Muscle of arm (tissue), 12 donors: ENCODE measurements around the gene ARID1B. TPM values are rescaled to one million over a fixed set of nuclear protein-coding genes. Genes with fewer than 3 reads are reported as not detected.
"Not testable (repeated sequence)": the region's sequence is repeated elsewhere in the genome, so short reads cannot be mapped to it uniquely, and the experiment has no call there.

Experiments used
- DNase-seq: peaks from one replicate; pipeline ENCODE4 v3.0.0-alpha.2; 2013
- polyA plus RNA-seq, 12 donors: library from polyadenylated mRNA; unstranded; fragments of 120-200 nt; gene quantifications; one replicate each; pipeline ENCODE4 v1.2.1, GENCODE V29; 2013; ENCODE audit not compliant: insufficient read length in 12 of 12

Gene ARID1B
- polyA plus RNA-seq, 12 donors = 54.3 to 377 (median 68.6) TPM

GRCh38 chr6:157125531-157125930 lies 348.4 kb downstream of the ARID1B start:
- DNase-seq = no peak

- DNase-seq = no peak
Observed at GRCh38 chr6:157126183-157127098, 349.3 kb downstream of the ARID1B start.

DNA sequence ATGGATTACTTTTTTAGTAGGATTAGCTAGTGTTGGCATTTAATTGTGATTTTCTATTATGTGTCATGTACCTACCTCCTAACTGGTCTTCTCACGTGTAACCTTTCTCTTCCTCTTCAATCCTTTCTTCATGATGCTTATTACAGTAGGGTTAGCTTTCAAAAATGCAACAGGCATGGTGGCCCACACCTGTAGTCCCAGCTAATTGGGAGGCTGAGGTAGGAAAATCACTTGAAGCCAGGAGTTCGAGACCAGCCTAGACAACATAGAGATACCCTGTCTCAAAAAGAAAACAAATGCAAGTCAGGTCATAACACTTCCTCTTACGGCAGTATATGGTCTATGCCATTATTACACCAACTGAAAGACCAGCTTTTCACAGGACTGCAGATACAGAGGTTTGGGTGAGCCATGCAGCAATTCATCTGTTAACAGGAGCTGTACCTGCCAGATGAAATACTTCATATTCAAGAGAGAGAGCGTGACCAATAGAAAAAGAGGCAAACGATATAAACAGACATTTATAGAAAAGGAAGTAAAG lies 351.1 kb downstream of the ARID1B start:
- DNase-seq = no peak

GRCh38 chr6:157131250-157131649 lies 354.1 kb downstream of the ARID1B start:
- DNase-seq = no peak

- no peak for DNase-seq
Observed at GRCh38 chr6:157133856-157134255, 356.7 kb downstream of the ARID1B start.

DNA sequence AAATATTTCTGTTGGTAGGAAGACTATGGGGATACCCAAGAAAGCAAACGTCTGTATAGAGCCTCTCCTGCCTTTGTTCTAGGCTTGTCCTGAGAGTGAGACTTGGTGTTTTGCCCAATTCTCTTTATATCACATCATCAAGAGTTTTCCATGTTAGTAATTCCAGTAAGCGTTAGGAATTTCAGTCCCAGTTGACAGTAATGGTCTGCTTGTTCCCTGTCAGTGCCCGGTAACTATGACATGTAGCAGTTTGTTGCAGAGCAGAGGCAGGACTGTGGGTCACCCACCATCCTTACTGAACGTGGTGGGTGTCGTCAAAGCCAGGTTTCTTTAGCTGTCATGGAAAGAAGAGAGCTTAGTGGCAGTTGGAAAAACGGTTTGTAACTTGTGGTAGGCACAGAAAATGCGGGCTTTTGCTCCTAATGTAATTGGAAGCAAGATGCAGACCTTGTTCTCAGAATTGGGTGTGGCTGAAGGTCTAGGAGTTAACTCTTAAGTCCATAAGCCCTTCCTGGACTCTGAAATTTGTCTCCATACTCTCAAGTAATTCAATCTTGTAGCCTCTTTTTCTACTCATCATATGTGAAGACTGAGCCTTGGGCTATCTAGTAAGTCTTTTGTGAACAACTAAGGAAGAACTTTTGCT lies 357.3 kb downstream of the ARID1B start:
- DNase-seq = no peak

DNA sequence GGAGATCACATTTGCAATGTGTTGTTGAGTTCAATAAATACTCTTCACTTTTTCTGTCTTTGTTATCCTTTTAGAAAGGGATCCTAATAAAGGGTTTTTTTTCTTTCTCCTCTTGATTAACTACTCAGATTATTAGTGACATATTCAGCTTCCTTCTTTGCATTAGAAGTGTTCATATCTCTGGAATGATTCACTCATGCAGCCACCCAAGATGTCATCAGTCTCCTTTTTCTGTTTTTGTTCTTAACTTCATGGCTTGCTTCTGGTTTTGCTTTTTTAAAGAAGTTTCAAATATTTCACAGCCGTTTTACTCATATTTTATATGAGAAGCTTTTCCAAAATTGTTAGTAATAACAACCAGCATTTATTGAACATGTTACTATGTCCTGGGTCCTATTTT lies 358.5 kb downstream of the ARID1B start:
- DNase-seq = no peak

DNA sequence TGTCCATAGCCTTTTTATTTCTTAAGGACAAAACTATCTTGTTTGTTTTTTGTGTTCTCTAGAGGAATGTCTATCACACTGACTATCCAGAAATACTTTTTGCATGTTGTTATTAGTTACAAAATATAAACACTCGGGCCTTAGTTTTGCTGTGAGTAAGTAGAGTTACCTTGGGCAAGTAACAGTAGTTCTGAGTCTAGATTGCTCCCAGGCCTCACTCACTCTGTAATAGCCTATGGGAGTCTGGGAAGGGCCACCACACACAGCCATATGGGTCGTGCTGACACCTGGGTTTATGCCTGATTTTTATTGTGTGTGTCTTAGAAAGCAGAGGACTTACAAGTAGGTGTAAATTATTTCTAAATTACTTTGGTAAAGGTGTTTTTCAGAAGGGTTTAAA lies 360.3 kb downstream of the ARID1B start:
- no peak for DNase-seq

DNA sequence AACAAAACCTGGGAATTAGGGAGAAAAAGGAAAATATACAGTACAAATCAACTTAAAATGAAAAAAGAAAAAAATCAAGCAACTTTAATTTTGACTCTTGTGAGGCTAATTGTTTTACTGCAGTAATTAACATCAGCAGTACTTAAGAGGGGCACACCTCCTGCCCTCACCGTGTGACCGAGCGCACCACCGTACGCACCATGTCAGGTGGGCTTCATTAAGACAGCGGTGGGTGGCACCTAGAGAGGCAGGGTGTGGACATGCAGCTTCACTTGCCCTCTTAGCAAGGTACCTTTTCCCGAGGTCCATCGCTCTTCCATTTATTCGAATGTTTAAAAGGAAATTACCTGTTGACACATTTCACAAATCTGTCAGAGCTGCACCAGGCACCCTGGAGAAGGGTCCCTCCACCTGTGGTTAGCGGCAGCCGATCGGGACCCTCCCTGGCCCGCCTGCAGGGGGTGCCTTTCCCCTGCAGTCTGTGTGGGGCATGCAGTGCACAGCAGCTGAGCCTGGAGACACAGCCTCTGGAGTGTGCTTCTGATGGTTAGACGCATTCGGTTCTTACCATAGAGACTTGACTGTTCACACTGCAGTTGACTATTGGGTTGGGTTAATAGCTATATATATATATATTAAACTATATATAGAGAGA lies 362.0 kb downstream of the ARID1B start:
- DNase-seq = no peak

- no peak for DNase-seq
Observed at GRCh38 chr6:157143171-157143889, 366.2 kb downstream of the ARID1B start.

DNA sequence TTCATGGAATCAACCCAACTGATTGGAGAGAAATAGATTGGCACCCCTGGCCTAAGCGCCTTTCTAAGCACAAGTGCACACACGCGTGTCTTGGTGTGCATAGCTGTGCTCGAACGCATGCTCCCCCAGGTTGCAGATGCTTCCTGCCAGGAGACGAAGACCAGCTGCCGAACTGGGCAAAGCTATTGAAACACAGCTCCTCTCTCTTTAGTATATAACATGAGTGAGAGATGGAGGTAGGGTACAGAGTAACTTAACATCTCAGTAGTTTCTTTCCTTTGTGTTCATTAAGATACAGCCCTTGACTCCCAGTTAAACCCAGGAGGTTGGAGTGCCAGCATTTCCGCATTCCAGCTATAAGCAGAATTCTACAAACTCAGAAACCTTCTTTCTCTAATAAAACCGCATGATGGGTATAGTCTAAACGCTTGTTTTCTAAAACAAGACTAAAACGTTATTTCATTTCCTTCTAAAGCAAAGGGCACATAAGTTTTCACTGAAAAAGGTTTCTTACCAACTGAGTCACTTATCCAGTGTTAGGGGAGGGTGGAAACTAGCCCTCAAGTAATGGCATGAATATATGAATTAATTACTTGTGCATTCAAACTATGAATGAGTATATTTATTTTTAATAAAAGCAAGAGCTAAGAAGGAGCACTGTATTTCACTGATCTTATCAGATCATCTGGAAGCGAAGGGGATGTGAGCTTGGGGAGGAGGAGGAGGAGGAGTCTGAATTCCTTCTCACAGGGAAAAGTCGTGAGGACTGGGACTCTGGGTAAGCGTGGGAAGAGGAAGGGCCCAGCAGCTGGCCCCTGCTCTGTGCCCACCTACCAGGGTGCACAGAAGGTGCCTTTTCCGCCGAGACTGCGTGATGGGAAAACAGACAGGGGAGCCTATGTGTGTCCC lies 367.0 kb downstream of the ARID1B start:
- DNase-seq = no peak

DNA sequence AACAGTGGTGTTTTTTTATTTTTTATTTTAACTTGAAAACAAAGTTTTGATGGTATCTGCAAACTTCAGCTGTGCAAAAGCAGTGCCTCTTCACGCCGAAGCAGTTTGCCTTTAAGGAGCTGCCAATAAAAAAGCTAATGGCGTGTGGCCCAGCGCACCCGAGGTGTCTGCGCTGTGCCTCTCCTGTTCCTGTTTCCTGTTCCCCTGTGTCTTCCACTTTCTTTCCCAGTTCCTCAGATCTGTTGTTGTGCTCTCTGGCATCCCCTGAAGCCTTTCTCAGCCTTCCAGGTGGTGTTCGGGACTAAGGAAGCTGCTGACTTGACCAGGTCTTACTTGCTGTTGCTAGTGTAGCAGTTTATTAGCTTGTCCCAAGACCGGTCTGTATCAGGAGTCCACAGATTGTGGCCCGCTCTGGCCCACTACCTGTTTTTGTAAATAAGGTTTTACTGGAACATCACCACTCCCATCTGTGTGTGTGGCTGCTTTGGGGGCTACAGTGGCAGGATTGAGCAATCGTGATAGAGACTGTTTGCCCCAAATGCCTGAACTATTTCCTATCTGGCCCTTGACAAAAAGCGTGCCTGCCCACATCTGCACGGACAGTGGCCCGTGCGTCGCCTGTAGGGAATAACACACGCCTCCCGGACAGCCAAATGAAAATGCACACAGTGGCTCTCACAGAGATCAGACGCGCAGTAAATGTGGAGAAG lies 367.8 kb downstream of the ARID1B start:
- no peak for DNase-seq

DNA sequence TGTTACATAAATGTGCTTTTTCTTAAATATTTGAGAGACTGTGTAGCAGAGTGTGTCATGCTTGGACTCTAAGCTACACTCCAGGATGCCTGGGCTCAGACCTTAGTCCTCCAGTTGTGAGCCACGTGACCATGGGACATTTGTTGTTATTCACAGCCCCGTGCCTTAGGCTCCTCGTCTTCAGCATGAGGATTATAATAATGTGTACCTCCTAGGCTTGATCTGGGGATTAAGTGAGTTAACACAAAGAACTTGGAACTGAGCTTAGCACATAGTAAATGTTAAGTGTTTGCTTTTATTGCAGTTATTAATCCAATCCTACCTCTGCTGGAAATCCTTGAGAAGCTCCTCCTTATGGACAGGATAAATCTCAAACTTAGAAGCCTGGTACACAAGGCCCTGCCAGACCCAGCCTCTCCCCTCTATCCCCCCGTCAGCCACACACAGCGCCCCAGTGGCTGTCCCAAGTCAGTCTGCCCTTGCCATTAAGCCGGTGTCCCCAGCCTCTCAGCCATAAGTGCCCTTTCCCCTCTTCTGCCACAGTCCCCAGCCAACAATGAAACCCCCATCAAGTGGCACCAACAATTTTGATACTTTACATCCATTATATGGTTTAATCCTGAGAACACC lies 368.6 kb downstream of the ARID1B start:
- no peak for DNase-seq

DNA sequence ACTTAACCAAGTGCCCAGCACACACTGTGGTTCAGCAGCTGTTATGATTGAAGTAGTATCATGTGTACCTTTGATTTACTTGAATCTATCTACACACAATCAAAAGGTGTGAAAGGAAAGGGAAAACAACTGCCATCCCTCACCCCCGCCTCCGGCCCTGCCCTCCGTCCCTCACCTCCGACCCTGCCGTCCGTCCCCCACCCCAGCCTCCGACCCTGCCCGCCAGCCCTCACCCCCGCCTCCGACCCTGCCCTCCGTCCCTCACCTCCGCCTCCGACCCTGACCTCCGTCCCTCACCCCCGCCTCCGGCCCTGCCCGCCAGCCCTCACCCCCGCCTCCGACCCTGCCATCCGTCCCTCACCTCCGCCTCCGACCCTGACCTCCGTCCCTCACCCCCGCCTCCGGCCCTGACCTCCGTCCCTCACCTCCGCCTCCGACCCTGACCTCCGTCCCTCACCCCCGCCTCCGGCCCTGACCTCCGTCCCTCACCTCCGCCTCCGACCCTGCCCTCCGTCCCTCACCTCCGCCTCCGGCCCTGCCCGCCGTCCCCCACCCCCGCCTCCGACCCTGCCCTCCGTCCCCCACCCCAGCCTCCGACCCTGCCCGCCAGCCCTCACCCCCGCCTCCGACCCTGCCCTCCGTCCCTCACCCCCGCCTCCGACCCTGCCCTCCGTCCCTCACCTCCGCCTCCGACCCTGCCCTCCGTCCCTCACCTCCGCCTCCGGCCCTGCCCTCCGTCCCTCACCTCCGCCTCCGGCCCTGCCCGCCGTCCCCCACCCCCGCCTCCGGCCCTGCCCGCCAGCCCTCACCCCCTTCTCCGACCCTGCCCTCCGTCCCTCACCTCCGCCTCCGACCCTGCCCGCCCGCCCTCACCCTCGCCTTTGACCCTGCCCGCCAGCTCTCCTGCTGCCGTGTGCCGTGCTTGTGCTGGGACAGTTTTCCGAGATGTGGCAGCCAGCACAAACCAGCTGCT lies 370.2 kb downstream of the ARID1B start:
- not testable (repeated sequence) for DNase-seq

- peak; percentile 51 for DNase-seq
Observed at GRCh38 chr6:157148391-157149323, 371.5 kb downstream of the ARID1B start.

GRCh38 chr6:157150076-157150475 lies 372.9 kb downstream of the ARID1B start:
- no peak for DNase-seq

DNA sequence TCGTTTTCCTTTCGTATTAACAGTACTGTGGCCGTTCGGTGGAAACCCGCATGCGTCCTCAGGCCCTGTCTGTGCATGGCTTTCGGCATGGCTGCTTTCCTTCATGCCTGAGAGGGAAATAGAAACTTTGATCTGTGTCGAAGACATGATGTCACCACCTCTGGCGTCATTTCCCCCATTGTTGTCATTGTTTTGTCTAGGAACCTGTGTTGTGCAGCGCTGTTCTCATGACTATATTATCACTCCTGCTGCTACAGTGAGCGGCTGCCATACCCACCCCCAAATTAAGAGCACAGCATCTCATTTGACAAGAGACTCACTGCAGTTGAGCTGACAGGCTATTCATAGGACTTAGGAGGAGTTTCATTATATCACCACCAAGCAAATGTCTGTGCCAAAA lies 373.9 kb downstream of the ARID1B start:
- DNase-seq = no peak
